Measurements from ENCODE around the gene GALM. TPM values are rescaled to one million over a fixed set of nuclear protein-coding genes. Genes with fewer than 3 reads are reported as not detected.

The GALM gene
- total RNA-seq, 1 experiment from 2014 or later: 10.0 TPM

DNA sequence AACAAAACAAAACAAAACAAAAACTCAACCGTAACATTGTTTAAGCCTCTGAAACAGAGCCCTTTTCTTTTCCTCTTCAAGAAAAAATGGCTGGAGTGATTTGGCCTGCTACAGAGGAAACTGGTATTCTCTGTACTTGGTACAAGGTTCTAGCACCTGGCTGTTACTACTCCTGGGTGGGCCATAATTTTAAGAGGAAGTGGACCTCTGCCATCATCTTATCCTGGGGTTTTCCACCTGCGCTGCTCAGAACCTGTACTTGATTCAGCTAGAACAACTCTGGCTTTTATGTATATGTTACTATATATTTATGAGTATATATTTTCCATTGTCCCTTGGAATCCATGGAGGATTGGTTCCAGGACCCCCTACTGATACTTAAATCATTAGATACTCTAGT lies 62.8 kb downstream of the GALM start:
- no peak overlapping the region for H3K18ac ChIP-seq (ENCODE audit: insufficient read length, low read depth, low read length)
- H4K8ac ChIP-seq (replicated peaks; ENCODE audit: insufficient read length, low read depth, low read length): no peak overlapping the region
- H3K4me2 ChIP-seq (ENCODE audit: insufficient read depth, insufficient read length, low read length): no peak overlapping the region
- Mint-ChIP-seq H3K9me3 (no peaks in the 10 kb centered on the region), H3K36me3 (ENCODE audit: insufficient read depth in 1 of 3, low read depth in 3 of 3) (peaks cover 1 to 14% (median 11%) of the 10 kb centered on the region in 3 experiments; a peak in 5 of 7 replicates), H3K4me1 (no peaks in the 10 kb centered on the region), H3K4me3 (no peak overlapping the region), H3K27me3 (ENCODE audit: low read depth) (no peaks in the 10 kb centered on the region), H3K27ac (no peak overlapping the region)
- no peak overlapping the region for H2BK15ac ChIP-seq (ENCODE audit: low read depth, low read length)
- H3K79me1 ChIP-seq (ENCODE audit: insufficient read depth, low read depth, low read length, poor library complexity, severe bottlenecking): no peaks in the 10 kb centered on the region
- no peak overlapping the region for H2AFZ ChIP-seq (ENCODE audit: low read length)
- H3K56ac ChIP-seq (ENCODE audit: insufficient read length, low read depth, low read length): no peak overlapping the region
- DNase-seq: no peak
- TF ChIP-seq, protein P1, sequence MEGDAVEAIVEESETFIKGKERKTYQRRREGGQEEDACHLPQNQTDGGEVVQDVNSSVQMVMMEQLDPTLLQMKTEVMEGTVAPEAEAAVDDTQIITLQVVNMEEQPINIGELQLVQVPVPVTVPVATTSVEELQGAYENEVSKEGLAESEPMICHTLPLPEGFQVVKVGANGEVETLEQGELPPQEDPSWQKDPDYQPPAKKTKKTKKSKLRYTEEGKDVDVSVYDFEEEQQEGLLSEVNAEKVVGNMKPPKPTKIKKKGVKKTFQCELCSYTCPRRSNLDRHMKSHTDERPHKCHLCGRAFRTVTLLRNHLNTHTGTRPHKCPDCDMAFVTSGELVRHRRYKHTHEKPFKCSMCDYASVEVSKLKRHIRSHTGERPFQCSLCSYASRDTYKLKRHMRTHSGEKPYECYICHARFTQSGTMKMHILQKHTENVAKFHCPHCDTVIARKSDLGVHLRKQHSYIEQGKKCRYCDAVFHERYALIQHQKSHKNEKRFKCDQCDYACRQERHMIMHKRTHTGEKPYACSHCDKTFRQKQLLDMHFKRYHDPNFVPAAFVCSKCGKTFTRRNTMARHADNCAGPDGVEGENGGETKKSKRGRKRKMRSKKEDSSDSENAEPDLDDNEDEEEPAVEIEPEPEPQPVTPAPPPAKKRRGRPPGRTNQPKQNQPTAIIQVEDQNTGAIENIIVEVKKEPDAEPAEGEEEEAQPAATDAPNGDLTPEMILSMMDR (conservative IDR thresholded peaks at IDR 0.05): no peak
- no peak overlapping the region for H3K9ac ChIP-seq (ENCODE audit: extremely low read depth, insufficient read length, low read length)
- H3K27ac ChIP-seq (ENCODE audit: insufficient read length, low read depth, low read length): no peak overlapping the region
- H3K4ac ChIP-seq (ENCODE audit: low read depth, low read length): no peak overlapping the region
- no peak overlapping the region for H2BK120ac ChIP-seq (ENCODE audit: low read depth, low read length, poor library complexity, severe bottlenecking)
- H3K4me1 ChIP-seq (ENCODE audit: insufficient read depth, low read length): no peaks in the 10 kb centered on the region
- no peak overlapping the region for H2AK5ac ChIP-seq (ENCODE audit: insufficient read length, low read length)
- no peaks in the 10 kb centered on the region for H3K79me2 ChIP-seq (ENCODE audit: insufficient read depth, low read length)
- no peaks in the 10 kb centered on the region for H3K9me3 ChIP-seq (ENCODE audit: control insufficient read depth, low read depth, low read length)
- H4K91ac ChIP-seq (ENCODE audit: insufficient read length, low read depth, low read length): no peak overlapping the region
- no peak overlapping the region for H2BK20ac ChIP-seq (ENCODE audit: low read depth, low read length, poor library complexity, severe bottlenecking)
- H3K27me3 ChIP-seq (ENCODE audit: insufficient read depth, low read length): no peaks in the 10 kb centered on the region
- no peak overlapping the region for H3T11ph ChIP-seq (ENCODE audit: low read length)
- no peak overlapping the region for H3K14ac ChIP-seq (ENCODE audit: insufficient read depth, low read length)
- H2BK5ac ChIP-seq (ENCODE audit: insufficient read length, low read length): no peak overlapping the region
- WGBS (ENCODE audit: extremely low coverage, insufficient read length, low lambda C conversion rate): no CpG with 5 or more reads among the region's 2 CpGs
- H2BK12ac ChIP-seq (ENCODE audit: insufficient read length, low read depth, low read length): no peak overlapping the region
- H3K23ac ChIP-seq (ENCODE audit: insufficient read length, low read depth, low read length): no peak overlapping the region
- H3K23me2 ChIP-seq (ENCODE audit: insufficient read length, low read depth, low read length, poor library complexity, severe bottlenecking): no peaks in the 10 kb centered on the region
- H4K5ac ChIP-seq (ENCODE audit: insufficient read length, low read depth, low read length): no peak overlapping the region
- no peaks in the 10 kb centered on the region for H4K20me1 ChIP-seq (ENCODE audit: control insufficient read depth, insufficient read depth, insufficient read length)

Measured in H9 (cell line).